Heart left ventricle (tissue), 13 donors: ENCODE results near the gene TSKU.
"Not testable (repeated sequence)": the region's sequence is repeated elsewhere in the genome, so short reads cannot be mapped to it uniquely, and the experiment has no call there.

Source experiments
- POLR2A ChIP-seq, 2 donors: fragments of 450-650 bp; IDR thresholded peaks; one replicate each; pipeline ENCODE4 v1.6.1; 2017; ENCODE audit warnings: antibody characterized with exemption in 2 of 2, mild to moderate bottlenecking in 2 of 2, moderate library complexity in 2 of 2
- TF ChIP-seq, protein P1 (sequence below), 12 donors: fragments of 200-600 bp; sonication (generic) in 4 of 12; IDR thresholded peaks; one replicate each; pipeline versions ENCODE4 v1.5.0 to v1.8.0; 2018 to 2022; ENCODE audit warnings: antibody characterized with exemption in 12 of 12, mild to moderate bottlenecking in 5 of 12
- donor health status: ischemic (EF 13 %, LVEDD 7.1; RV severe dilation, severe dysfunction).
- donor health status: DM: no; HTN: yes; CAD: no.
- donor health status: DM: no; HTN: no; CAD: no.
- donor health status: ischemic (EF 25% LVEDD 6.9; RV normal size, moderate dysfunction).
- donor health status: ischemic (EF 25% LVEDD 5.7; RV mildly dilated, moderate dysfunction).
- donor health status: ischemic (EF 35%, LVEDD 5.7; RV mildly dilated, moderate dysfunction).
- donor health status: nonischemic (EF 11% LVEDD 7.7; RV severe dilation, severe dysfunction).
- donor health status: DM: yes; HTN: yes; CAD: no.
- donor health status: PGD.
- donor health status: ischemic (EF 29% LVEDD 5.4; RV normal size, mild dysfunction).
- donor health status: nonischemic (EF 23%, LVEDD 6.1; RV moderate dilation, normal function).

DNA sequence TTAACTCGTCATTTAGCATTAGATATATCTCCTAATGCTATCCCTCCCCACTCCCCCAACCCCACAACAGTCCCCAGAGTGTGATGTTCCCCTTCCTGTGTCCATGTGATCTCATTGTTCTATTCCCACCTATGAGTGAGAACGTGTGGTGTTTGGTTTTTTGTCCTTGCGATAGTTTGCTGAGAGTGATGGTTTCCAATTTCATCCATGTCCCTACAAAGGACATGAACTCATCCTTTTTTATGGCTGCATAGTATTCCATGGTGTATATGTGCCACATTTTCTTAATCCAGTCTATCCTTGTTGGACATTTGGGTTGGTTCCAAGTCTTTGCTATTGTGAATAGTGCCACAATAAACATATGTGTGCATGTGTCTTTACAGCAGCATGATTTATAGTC, 43.4 kb downstream of the TSKU start:
- TF ChIP-seq, protein P1, sequence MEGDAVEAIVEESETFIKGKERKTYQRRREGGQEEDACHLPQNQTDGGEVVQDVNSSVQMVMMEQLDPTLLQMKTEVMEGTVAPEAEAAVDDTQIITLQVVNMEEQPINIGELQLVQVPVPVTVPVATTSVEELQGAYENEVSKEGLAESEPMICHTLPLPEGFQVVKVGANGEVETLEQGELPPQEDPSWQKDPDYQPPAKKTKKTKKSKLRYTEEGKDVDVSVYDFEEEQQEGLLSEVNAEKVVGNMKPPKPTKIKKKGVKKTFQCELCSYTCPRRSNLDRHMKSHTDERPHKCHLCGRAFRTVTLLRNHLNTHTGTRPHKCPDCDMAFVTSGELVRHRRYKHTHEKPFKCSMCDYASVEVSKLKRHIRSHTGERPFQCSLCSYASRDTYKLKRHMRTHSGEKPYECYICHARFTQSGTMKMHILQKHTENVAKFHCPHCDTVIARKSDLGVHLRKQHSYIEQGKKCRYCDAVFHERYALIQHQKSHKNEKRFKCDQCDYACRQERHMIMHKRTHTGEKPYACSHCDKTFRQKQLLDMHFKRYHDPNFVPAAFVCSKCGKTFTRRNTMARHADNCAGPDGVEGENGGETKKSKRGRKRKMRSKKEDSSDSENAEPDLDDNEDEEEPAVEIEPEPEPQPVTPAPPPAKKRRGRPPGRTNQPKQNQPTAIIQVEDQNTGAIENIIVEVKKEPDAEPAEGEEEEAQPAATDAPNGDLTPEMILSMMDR (IDR thresholded peaks at IDR 0.05), result not testable (repeated sequence)
- not testable (repeated sequence) for TF ChIP-seq POLR2A (IDR thresholded peaks at IDR 0.05)
